Omental fat pad (tissue), 4 donors: ENCODE measurements around the gene DLEC1. TPM values are rescaled to one million over a fixed set of nuclear protein-coding genes. Genes with fewer than 3 reads are reported as not detected.

Experiments used
- ATAC-seq: fragments of 150-250 bp; one replicate; pipeline ENCODE4 v1.9.1; 2016; ENCODE audit warnings: mild to moderate bottlenecking, moderate library complexity; ENCODE audit not compliant: low FRiP score
- DNase-seq: peaks from one replicate; pipeline ENCODE4 v3.0.0-alpha.2; 2019; ENCODE audit warnings: low spot score
- CTCF ChIP-seq, 3 donors: fragments of 450-650 bp; IDR thresholded peaks; one replicate each; pipeline ENCODE4 v1.5.1; 2016 to 2017; ENCODE audit warnings: antibody characterized with exemption in 3 of 3, mild to moderate bottlenecking in 3 of 3, moderate library complexity in 2 of 3
- total RNA-seq, 4 donors: library from RNA; depleted of rRNA; stranded (reverse); fragments of >200 nt; gene quantifications; one replicate each; pipeline ENCODE4 v1.1.0, GENCODE V29; 2016

Gene DLEC1
- total RNA-seq, 4 donors from 2014 or later, result 0.47 to 5.5 (median 1.4) TPM

- DNase-seq (no peak), ATAC-seq (no peak)
- no peak for TF ChIP-seq CTCF (IDR thresholded peaks at IDR 0.05)
Measured at GRCh38 chr3:38140326-38141172, 101.5 kb downstream of the DLEC1 start.

GRCh38 chr3:38141173-38141951, 102.4 kb downstream of the DLEC1 start:
- DNase-seq, result no peak

GRCh38 chr3:38141952-38142273, 102.9 kb downstream of the DLEC1 start:
- ATAC-seq (no peak), DNase-seq (peak; percentile 15)

More at GRCh38 chr3:38141173-38141951, 102.4 kb downstream of the DLEC1 start:
- no peak for TF ChIP-seq CTCF (IDR thresholded peaks at IDR 0.05)
- ATAC-seq, result no peak

GRCh38 chr3:38142959-38143358, 104.0 kb downstream of the DLEC1 start:
- no peak for DNase-seq
- TF ChIP-seq CTCF (IDR thresholded peaks at IDR 0.05), result no peak
- no peak for ATAC-seq

More at GRCh38 chr3:38141952-38142273, 102.9 kb downstream of the DLEC1 start:
- TF ChIP-seq CTCF (IDR thresholded peaks at IDR 0.05), result no peak

- no peak for TF ChIP-seq CTCF (IDR thresholded peaks at IDR 0.05)
- no peak for DNase-seq
- no peak for ATAC-seq
Measured at GRCh38 chr3:38143511-38143910, 104.5 kb downstream of the DLEC1 start.

GRCh38 chr3:38146504-38146903, 107.5 kb downstream of the DLEC1 start:
- ATAC-seq, result no peak
- TF ChIP-seq CTCF (IDR thresholded peaks at IDR 0.05), result no peak
- DNase-seq, result no peak
